Stimulated activated CD4-positive, alpha-beta T cell treated with anti-CD3 and anti-CD28 coated beads, Interleukin-4, amount 100 ng/mL, for 4 hours (primary cell): Measurements from ENCODE around the gene ADGB.
"Not testable (repeated sequence)": the region's sequence is repeated elsewhere in the genome, so short reads cannot be mapped to it uniquely, and the experiment has no call there.

Source experiments
- DNase-seq, 2 experiments: peaks; one replicate each; pipeline ENCODE4 v3.0.0-alpha.2; 2020

ADGB gene

GRCh38 chr6:146827216-146827928 lies 228.6 kb downstream of the ADGB start:
- DNase-seq: no peak

DNA sequence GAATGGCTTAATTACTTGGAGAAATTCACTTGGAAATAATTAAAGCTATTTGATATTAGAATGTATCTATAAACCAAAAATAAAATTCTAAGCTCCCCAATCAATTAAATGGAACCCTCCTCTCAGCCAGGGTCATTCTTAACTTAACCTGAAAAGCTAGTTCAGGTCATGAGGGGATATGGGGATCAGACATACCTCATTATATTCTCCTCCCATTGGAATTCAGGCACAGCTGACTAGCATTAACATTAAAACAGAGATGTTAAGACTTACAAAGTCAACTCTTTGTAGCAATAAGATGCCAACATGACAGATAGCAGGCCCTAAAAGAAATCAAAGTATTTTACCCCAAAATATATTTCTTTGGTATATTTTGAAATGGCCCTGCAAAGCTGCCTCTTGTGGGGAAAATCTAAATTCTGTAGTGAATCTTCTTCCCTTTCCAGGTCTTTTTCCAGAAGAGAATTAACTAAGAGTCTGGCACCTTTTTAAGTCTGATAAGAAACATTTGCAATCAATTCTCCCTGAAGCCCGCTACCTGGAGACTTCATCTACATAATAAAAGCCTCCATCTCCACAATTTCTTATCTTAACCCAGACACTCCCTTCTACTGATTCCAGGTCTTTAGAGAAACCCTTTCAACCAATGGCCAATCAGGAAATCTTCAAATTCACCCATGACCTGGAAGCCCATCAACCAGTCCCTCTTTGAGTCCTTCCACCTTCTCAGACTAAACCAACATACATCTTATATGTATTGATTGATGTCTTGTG lies 231.2 kb downstream of the ADGB start:
- no peak for DNase-seq

DNA sequence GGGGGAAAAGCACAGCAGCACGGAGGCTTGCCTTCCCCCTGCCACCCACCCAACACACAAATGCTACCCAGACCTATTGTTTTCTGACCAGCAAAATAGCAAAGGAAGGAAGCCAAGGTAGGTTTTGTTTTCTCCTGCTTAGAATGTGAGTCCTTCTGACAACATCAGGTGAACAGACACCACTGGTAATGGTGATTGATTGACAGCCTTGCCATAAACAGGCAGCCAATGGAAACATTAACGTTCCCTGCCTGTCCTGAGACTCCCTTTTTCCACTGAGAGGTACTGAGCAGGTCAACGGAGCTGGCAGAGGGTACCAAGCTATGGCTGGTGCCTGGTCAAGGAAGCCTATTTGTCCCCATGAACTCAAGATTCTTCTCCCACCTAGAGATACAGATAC lies 234.4 kb downstream of the ADGB start:
- DNase-seq: no peak

GRCh38 chr6:146840216-146840615 lies 241.4 kb downstream of the ADGB start:
- DNase-seq: no peak

DNA sequence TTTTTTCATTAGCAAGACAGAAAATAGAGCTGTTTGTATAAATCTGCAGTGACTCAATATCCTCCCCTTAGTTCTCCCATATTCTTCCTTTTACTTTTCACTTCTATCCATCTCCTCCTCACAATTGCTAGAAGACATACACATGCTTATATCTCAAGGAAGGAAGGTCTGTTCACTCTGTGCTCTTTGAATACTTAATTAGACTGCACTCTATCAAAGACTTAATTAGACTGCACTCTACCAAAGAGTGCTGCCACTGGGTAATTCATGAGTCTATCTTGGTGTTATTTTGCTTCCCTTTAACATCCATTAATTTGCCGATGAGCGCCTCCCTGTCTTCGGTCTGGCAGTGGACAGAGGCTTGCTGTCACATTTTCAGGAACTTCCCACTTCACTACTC lies 241.9 kb downstream of the ADGB start:
- DNase-seq: no peak

- DNase-seq: no peak
These were observed 248.7 kb downstream of the ADGB start for GRCh38 chr6:146847426-146847825.

GRCh38 chr6:146850238-146850896 lies 251.6 kb downstream of the ADGB start:
- DNase-seq: no peak

DNA sequence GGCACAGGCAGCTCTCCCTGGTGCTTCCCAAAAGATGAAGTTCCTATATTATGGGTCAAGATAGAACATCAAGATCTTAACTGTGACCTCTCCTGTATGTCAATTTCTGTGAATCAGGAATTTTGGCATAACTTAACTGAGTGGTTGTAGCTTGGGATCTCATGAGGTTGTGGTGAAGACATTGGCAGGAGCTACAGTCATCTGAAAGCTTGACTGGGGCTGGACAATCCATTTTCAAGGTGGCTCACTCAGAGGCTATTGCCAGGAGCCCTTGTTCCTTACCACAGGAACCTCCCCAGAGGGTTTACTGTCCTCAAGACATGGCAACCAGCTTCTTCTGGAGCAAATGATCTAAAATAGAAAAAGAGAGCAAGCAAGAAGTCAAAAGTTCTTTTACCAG lies 252.2 kb downstream of the ADGB start:
- no peak for DNase-seq

DNA sequence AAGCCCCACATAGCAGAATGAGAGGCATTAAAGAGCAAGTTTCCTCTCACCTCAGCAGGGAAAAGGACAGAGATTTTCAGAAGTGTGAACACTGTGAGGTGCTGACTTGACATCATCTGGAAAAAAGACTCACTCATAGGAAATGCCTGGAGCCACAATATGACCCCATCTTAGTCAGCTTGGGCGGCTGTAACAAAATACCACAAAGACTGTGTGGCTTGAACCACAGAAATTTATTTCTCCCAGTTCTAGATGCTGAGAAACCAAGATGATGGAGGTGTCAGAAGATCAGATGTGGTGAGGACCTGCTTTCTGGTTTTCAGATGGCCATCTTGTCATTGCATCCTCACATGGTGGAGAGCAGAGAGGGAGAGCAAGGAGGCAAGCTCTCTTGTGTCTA lies 253.1 kb downstream of the ADGB start:
- no peak for DNase-seq

DNA sequence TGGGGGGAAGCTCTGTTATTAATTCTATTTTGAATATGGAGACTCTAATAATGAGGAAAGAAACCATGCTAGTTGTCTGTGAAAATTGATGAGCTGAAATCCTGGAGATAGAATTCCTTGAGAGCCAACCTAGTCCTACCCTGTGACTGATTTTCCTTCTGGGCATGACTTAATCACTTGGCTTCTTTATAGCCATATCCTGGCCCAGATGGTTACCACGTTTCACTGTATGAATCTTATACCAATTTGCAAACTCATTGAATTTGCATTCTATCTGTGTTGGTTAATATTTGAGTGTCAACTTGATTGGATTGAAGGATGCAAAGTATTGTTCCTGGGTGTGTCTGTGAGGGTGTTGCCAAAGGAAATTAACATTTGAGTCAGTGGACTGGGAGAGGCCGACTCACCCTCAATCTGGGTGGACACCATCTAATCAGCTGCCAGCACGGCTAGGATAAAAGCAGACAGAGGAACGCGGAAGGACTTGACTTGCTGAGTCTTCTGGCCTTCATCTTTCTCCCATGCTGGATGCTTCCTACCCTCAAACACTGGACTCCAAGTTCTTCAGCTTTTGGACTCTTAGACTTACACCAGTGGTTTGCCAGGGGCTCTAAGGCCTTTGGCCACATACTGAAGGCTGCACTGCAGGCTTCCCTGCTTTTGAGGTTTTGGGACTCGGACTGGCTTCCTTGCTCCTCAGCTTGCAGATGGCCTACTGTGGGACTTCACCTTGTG lies 255.9 kb downstream of the ADGB start:
- not testable (repeated sequence) for DNase-seq

DNA sequence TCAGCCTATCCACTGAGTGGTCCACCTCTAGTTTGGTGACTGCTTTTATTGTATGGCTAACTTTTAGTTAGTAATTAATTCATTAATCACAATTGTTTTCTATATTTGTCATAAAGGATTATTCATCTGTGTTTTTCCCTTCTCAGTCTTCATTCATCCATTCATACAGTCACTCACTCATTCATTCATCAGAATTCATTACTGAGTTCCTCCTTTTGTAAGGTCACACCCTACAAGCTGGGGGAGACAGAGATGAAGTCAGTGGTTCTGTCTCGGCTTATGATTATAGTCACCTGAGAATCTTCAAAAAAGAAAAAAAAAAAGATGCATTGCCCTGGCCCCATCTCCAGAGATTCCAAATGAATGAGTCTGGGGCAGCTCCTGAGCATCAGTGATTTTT lies 257.1 kb downstream of the ADGB start:
- DNase-seq: no peak

- no peak for DNase-seq
These were observed 257.5 kb downstream of the ADGB start for GRCh38 chr6:146856296-146856695.

GRCh38 chr6:146857180-146857979 lies 258.6 kb downstream of the ADGB start:
- peak; percentile 60 to 73 for DNase-seq

DNA sequence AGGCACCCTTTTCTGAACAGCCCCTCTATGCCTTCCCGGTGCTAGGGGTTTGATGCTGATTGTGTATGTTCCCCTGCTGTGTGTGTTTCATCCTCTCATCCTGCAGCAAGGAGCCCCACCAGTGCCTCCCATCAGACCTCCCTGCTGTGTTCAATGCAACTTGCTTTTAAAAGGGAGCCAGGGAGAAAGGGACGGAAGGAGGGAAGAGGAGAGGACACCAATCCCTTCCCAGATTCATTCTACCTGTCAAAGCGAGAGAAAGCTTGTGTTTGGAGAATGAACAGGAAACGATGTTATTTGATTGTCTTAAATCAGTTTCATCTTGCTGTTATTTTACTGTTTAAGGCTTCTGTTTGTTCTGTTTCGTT lies 259.2 kb downstream of the ADGB start:
- no peak for DNase-seq

GRCh38 chr6:146859206-146859605 lies 260.4 kb downstream of the ADGB start:
- no peak for DNase-seq

- DNase-seq: no peak
These were observed 261.2 kb downstream of the ADGB start for GRCh38 chr6:146859795-146860495.

- DNase-seq: no peak
These were observed 261.8 kb downstream of the ADGB start for GRCh38 chr6:146860583-146860982.

DNA sequence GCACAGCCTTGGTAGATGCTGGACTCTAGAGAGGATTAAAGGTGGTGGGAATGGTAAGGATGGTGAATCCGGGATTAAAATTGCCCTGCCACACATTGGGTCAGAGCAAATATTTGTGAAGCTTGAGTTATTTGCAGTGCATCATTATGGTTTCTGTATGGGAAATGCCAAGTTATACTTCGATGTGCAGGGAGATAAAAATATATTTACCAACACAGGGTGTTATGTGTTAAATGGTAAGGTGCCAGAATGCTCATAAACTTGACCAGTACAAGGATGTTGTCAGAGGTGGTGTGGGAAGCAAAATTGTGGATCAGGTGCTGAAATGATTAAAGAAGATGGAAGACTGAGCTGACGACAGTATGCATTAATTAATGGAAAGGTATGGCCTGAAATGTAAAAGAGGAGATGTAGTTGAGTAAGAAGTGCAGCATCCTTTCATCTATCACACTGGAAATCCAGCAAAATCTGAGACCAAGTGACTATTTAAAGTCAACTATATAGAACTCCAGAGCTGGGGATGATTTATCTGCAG lies 262.3 kb downstream of the ADGB start:
- DNase-seq: no peak

- DNase-seq: no peak
These were observed 262.9 kb downstream of the ADGB start for GRCh38 chr6:146861716-146862115.

DNA sequence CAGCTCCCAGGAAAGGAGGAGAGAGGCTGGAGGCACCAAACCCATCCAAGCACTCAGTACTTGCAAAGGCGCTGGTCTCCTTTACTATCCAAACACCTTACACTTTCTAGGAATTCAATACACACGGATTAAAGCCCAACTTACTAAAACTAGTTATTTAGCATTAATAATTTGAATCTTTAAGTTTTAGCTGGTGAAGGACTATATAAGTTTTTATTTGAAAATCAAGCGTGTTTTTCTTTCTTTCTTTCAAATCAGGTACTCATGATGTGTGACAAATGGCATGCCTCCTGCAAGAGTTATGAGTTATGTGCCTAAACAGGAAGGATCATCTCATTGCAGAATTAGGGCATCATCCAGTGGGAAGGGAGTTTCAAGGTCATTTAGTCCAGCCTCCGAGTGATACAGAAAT lies 263.7 kb downstream of the ADGB start:
- DNase-seq: no peak

GRCh38 chr6:146864300-146864699 lies 265.5 kb downstream of the ADGB start:
- DNase-seq: no peak

DNA sequence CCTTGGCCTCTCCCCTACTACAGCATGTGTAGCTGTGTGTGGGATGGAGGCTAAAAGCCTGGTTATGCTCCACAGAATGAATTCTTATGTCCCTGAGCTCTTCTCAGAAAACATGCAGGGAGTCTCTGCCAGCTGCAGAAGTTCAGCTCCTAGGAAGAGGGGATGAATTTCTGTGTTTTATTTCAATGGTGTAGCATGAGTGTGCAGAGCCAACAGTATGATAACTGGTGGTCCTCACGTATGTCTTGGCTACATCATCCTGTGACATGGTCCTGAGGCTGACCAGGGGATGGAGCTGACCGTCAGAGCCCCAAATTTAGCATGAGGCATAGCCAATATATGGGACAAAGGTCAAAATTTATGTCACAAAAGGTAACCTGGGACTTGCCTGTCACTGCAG lies 266.1 kb downstream of the ADGB start:
- no peak for DNase-seq
